Measurements from ENCODE around the gene NOTCH3.
A peak's percentile ranks its signal among the peaks of the same experiment; 100 is the strongest.

Gene NOTCH3

DNA sequence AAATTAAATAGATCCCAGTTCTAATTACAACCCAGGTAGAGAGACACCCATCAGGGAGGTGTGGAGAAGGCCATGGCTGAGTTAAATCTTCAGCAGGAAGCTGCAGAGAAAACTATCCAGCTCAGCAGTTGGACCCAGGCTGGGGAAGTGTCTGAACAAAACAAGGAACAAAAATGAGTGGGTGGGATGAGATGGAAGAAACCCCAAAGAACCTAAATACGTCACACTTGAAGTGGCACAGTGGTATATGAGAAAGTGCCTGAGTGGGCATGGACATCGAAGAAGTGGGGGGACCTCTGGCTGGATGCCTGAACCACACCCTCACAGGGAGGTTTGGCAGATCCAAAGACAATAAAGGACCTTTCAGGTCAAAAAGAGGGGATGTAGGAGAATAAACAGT is 35.0 kb upstream of the NOTCH3 start:
- DNase-seq (ENCODE audit: low read depth): no peak

DNA sequence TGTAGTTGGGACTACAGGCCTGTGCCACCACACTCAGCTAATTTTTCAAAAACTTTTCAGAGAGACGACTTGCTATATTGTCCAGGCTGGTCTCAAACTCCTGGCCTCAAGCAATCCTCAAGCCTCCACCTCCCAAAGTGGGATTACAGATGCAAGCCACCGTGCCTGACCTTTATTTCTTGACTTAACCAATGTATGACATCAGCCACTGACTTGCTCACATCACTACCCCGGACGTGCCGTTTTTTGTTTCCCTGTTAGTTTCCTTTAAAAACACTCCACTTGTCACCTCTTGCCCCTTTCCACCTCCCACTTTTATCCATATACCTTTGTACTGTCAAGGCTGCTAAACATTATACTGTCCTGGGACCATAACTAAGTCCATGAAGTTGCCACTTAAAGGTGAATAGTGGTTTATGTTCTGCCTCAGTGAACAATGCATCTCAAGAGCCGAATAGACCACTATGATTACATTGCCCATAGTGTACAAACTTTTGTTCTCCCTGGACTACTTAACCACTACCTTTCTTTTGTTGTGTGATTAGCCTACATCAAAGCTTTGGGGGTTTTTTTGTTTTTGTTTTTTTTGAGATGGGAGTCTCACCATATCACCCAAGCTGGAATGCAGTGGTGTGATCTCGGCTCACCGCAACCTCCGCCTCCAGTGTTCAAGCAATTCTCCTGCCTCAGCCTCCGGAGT is 33.8 kb upstream of the NOTCH3 start:
- no peak for DNase-seq (ENCODE audit: low read depth)

DNA sequence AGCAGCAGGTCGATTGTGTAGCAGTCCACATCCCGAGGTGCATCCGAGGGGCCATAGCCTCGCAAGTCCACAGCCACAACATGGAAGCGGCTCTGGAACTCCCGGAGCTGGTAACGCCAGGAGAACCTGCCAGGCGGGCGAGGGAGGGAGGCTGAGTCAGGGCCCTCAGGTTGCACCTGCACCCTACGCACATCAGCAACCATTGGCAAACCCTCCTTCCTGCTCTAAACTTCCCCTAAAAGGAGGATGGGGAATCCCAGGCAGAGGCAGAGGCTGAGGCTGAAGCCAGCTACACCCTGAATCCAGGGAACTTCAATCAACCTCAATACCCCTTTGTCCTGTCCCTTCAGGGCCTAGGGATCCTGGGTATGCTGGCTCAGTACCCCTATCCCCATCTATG is 30.5 kb upstream of the NOTCH3 start:
- no peak for DNase-seq (ENCODE audit: low read depth)

DNA sequence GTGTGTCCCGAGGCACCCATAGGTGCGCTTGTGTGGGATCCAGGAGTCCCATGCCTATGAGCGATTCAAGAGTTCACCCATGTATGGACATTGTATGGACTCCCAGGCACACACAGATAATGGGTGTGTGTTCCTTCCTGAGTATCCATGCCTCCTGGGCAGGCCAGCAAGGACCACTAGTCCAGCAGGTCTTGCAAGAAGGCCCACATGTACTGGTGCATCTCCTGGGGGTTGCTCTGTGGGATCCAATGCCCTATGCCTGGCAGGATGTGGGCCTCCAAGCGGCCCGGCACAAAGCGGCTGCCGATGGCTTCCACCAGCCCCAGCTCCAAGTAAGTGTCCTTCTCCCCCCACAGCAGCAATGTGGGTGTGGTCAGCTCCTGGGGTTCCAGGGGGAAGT is 26.5 kb upstream of the NOTCH3 start:
- DNase-seq (ENCODE audit: low read depth): no peak

DNA sequence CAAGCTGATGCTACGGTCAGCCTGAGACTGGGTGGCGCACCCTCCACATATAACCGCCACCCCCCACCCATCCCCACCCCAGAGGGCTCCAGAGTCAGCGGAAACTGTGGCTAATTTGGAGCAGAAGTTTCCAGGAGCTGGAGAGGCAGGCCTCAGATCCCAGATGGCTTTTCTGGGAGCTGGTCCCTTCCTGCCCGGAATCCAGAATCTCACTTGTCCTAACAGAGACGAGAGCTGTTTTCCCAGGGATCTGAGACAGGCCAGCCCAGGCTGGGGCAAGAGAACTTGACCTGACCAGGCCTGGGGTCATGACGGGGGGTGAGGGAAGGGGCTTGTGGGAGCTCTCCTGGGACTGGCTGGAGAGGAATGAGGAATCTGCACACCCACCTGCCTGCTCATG is 25.0 kb upstream of the NOTCH3 start:
- DNase-seq (ENCODE audit: low read depth): no peak

DNA sequence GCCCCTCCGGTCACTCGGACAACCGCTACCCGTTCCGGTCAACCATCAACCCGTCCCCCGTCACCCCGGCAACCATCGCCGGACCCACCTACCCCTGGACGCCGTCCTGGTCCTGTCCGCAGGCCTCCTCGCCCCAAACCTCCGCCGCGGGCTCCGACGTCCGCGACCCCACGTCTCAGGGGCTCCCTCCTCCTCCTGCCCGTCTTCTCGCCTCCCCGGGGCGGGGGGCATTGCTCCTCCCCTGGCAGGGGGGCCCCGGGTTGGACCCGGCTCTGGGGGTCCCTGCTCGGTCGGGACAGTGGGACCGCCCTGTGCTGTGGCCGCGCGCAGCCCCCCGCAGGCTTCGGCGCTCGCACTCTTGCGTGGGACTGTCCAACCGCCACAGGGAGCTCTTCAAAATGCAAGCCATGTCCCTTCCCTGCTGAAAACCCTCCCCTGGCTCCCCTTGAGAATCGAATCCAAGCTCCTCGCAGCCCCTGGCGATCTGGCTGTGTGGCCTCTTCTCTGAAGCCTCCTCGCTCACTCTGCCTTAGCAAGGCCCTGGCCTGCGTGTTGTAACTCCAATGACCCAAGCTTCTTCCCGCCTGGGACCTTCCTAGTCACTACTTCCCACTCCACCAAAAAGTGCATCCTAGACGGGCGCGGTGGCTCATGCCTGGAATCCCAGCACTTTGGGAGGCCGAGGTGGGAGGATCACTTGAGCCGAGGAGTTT is 23.0 kb upstream of the NOTCH3 start:
- DNase-seq (ENCODE audit: low read depth): no peak

DNA sequence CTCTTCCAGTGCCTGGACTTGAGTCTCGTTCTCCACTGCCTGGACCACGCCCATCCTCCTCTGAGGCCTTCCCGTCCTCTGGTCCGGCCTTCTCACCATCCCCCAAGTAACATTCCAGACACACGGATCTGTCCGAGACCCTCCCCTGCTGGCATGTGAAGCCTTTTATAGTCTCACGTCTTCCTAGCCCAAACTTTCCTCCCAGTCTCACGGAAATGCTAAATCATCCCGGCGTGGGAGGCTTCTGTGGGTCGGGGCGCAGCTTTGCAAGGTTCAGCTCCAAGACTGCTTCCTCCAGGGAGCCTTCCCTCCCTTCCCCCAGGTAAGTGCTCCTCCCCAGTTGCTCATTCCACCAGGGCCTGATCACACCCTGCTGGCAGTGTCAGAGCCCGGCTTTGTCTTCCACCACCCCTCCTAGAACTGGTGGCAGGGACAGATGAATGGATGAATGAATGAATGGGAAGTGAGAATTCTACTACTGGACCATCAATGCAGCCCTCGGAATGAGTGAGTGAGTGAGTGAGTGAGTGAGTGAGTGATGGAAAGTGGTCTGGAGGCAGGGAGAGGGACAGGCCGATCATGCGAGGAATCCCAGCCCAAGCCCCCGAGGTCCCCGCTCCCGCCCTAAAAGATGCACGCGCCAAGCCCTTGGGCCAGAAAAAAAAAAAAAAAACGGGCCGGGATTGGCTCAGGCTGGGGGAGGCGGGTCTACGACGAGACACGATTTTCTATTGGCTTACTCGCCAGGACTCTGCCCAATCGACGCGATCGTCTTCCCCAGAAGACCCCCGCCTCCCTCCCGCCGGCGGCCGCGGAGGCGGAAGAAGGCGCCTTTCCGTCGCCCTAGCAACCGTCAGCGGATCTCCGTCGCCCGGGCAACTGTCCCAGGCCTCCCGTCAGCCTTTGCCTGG is 22.2 kb upstream of the NOTCH3 start:
- DNase-seq (ENCODE audit: low read depth): peak; percentile 35

DNA sequence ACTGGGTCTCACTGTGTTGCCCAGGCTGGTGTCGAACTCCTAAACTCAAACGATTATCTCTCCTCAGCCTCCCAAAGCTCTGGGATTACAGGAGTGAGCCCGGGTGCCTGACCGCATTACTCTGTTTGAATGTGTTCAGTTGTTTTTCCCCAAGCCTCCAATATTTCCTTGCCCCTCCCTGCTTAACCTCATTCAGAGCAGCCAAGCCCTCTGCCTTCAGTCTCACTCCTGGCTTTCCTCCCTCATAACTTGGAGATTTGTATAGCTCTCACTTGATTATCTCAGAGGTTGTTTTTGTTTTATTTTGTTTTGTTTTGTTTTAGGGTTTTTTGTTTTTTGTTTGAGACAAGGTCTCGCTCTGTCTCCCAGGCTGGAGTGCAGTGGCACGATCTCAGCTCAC is 20.0 kb upstream of the NOTCH3 start:
- no peak for DNase-seq (ENCODE audit: low read depth)

DNA sequence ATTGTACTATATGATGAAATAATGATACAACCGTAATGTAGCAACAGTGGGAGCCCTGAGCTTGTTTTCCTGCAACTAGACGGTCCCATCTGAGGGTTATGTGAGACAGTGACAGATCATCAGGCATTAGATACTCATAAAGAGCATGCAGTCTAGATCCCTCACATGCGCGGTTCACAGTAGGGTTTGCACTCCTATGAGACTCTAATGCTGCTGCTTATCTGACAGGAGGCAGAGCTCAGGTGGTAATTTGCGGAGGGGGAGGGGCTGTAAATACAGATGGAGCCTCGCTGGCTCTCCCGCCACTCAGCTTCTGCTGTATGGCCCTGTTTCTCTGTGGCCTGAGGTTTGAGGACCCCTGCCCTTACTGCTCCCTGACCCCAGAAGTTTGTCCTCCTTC is 17.7 kb upstream of the NOTCH3 start:
- no peak for DNase-seq (ENCODE audit: low read depth)

DNA sequence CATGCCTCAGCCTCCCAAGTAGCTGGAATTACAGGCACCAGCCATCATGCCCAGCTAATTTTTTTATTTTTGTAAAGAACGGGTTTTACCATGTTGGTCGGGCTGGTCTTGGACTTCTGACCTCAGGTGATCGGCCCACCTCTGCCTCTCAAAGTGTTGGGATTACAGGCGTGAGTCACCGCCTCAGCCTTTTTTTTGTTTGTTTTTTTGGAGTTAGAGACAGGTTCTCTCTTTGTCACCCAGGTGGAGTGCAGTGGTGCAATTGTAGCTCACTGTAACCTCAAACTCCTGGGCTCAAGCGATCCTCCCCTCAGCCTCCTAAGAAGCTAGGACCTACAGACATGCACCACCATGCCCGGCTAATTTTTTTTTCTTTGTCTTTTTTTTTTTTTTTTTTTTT is 15.6 kb upstream of the NOTCH3 start:
- no peak for DNase-seq (ENCODE audit: low read depth)

DNA sequence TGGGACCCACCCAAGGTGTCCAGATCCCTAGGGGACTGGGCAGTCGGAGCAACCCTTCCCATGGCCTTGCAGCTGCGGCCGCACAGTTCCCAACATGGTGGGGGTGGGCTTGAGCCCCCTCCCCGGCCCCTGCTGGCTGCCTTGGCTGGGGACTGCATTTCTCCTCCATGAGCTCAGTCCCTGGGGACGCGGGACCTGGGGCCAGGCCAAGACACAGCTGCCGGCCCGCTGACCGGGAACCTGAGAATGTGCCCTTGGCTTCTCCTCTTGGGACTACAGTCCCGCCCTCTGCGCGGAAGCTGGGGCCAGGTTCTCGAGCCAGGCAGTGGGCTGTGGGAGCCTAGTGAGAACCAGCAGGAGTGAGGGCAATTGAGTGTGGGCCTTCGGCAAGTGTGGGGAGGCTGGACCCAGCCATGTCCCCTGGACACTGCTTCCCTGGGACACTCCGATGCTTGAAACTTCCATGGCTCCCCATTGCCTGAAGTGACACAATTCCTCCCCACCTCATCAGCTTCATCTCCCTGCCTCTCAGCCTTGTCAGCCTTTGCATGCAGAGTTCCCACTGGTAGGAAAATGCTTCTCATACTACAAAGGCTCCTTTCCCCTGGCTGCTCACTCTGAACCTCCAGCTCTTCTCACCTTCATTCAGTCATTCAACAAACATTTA is 13.1 kb upstream of the NOTCH3 start:
- DNase-seq (ENCODE audit: low read depth): no peak

DNA sequence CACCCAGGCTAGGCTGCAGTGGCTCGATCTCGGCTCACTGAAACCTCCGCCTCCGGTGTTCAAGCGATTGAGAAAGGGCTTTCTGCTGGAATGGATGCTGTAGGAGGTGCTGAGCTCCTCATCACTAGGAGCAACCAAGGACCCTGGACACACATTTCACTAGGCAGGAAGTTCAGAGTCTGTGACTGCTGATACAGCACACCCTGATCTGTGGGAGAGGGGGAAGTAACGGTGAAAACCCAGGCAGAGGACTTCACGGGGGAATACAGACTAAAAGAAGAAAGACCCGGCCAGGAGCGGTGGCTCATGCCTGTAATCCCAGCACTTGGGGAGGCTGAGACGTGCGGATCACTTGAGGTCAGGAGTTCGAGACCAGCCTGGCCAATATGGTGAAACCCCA is 11.9 kb upstream of the NOTCH3 start:
- no peak for DNase-seq (ENCODE audit: low read depth)

DNA sequence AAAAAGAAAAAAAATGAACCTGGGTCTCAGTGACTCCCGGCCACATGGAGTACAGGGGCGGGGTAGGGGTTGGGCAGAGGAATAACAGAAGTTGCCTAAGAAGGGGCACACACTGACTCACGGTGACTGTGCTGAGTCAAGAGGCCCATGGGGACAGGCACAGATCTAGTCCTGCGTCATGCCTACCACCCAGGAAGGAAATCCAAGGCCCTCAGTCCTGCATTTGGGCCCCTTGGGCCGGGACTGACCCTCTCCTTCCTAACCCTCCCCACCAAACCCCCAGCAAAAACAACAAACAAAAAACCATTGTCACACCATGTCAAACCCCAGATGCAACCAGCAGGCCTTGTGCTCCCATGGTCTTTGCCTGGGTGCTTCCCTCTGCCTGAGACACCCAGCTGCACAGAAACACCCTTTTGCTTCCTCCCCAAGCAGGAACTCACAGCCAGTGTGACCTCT is 9.6 kb upstream of the NOTCH3 start:
- DNase-seq (ENCODE audit: low read depth): no peak

DNA sequence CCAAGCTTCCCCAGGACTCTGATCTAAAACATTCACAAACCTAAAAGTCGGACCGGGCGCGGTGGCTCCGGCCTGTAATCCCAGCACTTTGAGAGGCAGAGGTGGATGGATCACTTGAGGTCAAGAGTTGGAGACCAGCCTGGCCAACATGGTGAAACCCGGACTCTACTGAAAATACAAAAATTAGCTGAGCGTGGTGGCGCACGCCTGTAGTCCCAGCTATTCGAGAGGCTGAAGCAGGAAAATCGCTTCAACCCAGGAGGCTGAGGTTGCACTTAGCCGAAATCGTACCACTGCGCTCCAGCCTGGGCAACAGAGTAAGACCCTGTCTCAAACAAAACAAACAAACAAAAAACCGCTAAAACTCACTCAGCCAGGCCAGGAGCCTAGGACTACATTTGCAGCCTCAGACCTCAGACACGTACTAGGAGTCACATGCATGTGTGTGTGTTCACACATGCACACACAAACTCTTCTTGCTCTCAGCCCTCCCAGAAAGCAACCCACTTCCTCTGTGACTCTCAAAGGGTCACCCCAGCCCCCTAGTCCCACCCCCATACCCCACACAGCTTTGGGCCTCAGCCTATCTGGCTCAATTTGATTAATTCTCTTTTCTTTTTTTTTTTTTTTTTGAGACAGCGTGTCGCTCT is 704 bp upstream of the NOTCH3 start:
- DNase-seq (ENCODE audit: low read depth): no peak

DNA sequence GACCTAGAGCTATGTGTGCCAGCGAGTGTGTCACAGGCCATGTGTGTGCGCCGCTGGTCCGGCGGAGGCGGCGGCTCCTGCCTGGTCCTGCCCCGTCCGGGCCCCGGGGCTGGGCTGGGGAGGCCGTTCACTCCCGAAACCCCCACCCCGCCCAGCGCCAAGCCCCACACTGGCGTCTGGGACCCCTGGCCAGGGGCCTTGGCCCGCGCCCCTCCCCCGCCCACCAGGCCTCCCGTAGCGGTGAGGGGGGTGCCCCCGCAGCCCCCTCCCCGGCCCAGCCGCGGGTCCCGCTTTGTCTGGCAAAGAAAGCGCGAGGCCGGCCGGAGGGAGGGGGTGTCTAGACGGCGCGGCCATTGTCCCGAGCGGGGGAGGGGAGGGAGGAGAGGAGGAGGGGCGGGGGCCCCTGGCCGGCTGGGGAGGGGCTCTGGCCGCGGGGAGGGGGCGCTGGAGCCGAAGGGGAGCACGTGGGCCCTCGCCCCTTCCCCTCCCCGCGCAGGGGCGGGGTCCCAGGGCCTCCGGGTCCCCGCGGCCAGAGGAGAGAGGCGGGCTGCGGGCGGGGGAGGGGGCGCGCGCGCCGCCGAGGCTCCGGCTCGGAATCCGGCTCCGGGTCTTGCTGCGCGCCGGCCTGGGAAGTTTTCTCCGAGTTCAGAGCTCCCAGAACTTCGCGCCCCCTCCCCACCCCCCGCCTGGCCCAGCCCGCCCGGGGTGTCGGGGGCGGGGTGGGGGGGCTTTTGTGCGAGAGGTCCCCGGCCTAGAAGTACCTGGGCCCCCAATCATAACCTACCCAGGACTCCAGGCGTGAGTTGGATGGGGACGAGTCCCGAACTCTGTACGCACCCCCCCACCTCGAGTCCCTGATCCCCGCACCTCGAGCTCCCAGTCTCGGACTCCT is 888 bp downstream of the NOTCH3 start:
- DNase-seq (ENCODE audit: low read depth): no peak

DNA sequence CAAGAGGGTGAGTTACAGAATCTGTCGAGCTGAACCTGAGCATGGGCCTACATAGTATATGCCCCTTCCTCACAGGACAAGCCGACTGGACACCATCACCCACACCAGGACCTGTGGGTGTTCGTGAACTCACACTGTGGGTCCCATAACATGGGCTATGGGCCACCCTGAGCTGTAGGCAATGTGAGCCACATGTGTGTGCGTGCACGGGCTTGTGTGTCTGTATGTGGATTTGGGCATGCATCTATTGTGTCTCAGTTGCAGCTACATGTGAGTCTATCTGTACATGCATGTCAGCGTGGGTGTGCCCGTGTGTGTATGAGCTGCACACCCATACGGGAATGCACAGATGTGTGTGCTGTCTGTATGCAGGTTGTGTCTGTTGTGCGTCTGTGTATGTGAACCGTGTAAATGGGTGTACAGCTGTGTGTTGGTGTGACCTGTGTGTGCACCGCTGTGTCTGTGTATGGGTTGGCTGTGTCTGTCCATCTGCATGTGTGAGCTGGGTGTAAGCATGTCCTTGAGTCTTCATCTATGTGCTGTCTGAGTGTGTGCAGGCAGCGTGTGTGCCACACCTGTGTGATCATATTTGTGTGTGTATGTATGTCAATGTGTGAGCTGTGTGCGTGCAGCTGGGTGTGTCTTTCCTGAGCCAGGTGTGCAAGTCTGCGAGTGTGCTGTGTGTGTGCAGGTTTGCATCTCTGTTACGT is 1.7 kb downstream of the NOTCH3 start:
- DNase-seq (ENCODE audit: low read depth): no peak

DNA sequence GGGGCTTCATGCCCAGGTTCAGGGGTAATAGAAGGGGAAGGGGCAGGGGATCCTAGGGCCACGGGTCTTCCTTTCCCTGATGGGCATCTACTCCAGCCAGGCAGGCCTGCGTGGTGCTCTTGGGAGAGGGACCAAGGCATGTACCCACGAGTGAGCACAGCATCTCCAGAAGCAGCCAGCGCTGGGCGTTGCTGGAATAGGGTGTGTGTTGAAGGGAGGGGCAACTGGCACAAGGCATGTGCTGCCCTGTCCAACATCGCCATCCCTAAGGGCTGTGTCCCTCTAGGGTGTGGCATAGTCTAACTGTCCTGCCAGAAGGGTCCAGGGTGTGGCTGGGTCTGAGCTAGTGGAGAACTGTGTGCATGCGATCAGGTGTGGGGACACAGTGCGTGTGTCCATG is 2.9 kb downstream of the NOTCH3 start:
- no peak for DNase-seq (ENCODE audit: low read depth)

DNA sequence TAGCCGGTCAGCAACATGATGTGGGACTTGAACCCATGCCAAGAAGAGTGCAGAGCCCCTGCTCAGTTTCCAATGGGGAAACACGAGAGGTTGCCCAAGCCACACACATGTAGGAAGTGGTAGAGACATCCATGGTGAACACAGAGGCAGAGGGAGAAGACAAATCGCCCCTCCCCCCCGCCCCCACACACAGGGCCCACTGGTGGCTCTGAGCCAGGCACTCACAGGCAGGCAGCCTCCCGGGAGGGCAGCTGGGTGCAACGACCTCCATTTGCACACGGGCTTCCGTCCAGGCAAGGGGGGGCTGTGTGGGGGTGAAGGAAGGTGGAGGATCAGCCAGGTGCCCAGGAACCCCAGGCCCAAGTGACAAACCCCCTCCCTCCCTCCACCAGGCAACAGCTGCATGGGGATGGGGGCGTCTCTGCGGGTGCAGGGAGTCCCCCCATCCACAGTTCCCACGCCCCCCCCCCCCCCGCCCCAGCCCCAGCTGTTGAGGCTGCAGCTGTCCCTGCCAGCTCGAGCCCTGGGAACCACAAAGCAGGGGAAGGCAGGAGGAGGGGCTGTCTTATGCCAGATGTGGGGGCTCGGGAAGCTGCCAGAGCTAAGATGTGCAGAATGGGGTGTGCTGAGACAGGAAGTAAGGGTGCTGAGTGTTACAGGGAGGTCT is 3.4 kb downstream of the NOTCH3 start:
- no peak for DNase-seq (ENCODE audit: low read depth)

DNA sequence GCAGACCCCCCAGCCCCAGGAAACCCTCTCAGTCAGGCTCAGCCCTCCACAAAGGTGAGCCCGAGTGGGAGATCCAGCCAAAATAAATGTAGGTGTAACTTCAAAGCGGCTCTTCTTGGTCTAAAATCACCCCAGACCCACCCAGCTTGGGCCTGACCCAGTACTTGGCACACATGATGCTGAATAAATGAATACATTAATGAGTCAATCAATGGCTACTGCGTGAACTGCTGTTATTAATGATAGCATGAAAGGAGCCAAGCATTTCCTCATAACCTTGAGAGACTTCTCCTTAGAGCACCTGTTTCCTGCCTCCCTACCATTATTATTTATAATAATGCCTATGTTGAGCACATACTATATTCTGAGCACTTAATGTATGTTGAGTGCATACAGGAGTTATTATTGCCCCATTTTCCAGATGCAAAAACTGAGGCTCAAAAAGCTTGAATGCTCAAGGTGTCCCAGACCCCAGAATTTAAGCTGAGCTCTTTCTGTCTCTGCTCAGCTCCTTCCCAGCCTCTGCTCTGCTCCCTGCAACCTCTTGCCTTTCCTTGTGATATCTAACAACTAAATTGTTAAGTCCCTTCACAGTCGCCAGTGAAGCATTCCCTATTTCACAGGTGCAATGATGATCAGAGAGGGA is 4.3 kb downstream of the NOTCH3 start:
- DNase-seq (ENCODE audit: low read depth): no peak

All from stimulated activated CD8-positive, alpha-beta memory T cell treated with anti-CD3 and anti-CD28 coated beads, Interleukin-15, amount 100 ng/mL, for 1 hour (primary cell).